Measurements from ENCODE around the gene CEP72.

Gene CEP72

DNA sequence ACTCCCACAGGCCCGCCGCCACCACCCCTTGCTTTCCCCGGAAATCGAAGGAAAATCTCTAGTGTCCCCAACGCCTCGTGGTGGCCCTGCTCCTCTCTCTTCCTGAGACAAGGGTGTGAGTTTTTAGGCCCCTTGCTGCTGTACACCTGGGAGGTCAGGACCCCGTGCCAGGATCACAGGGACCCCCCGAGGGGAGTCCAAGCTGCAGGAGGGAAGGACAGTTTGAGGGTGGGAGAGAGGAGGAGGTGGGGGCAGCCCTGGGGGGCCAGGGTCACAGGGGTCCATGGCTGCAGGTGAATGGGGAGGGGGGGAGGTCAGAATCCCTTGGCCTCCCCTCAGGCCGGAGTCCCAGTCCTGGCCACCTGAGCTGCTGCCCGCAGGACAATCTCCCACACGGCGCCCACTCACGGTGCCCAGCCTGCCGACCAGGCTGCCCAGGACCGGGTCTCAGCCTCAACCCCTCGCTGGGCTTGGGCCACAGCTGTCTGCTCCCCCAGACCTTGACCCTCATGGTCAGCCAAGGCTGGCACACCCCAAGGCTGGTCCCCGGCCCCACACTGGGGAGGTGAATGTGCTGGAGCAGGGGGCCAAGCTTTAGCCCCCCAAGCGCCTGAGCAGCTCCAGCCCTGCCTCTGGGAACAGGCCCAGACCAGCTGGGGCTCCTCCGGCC is 61.2 kb downstream of the CEP72 start:
- TF ChIP-seq TEAD4 (IDR thresholded peaks at IDR 0.05) = no peak
- TF ChIP-seq RAD21 (IDR thresholded peaks at IDR 0.05; ENCODE audit: low read depth) = no peak
- no peak for TF ChIP-seq TAF1 (IDR thresholded peaks at IDR 0.05; ENCODE audit: low read depth)
- TF ChIP-seq, protein P1, sequence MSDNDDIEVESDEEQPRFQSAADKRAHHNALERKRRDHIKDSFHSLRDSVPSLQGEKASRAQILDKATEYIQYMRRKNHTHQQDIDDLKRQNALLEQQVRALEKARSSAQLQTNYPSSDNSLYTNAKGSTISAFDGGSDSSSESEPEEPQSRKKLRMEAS (IDR thresholded peaks at IDR 0.05) = no peak
- no peak for TF ChIP-seq EP300 (IDR thresholded peaks at IDR 0.05; ENCODE audit: borderline replicate concordance)
- TF ChIP-seq YY1 (IDR thresholded peaks at IDR 0.05; ENCODE audit: low read depth) = no peak
- TF ChIP-seq TCF12 (IDR thresholded peaks at IDR 0.05; ENCODE audit: low read depth) = no peak
- TF ChIP-seq CEBPB (IDR thresholded peaks at IDR 0.05) = no peak
- TF ChIP-seq CREB1 (IDR thresholded peaks at IDR 0.05; ENCODE audit: low read depth) = no peak
- TF ChIP-seq NFIC (IDR thresholded peaks at IDR 0.05) = no peak
- TF ChIP-seq, protein P2, sequence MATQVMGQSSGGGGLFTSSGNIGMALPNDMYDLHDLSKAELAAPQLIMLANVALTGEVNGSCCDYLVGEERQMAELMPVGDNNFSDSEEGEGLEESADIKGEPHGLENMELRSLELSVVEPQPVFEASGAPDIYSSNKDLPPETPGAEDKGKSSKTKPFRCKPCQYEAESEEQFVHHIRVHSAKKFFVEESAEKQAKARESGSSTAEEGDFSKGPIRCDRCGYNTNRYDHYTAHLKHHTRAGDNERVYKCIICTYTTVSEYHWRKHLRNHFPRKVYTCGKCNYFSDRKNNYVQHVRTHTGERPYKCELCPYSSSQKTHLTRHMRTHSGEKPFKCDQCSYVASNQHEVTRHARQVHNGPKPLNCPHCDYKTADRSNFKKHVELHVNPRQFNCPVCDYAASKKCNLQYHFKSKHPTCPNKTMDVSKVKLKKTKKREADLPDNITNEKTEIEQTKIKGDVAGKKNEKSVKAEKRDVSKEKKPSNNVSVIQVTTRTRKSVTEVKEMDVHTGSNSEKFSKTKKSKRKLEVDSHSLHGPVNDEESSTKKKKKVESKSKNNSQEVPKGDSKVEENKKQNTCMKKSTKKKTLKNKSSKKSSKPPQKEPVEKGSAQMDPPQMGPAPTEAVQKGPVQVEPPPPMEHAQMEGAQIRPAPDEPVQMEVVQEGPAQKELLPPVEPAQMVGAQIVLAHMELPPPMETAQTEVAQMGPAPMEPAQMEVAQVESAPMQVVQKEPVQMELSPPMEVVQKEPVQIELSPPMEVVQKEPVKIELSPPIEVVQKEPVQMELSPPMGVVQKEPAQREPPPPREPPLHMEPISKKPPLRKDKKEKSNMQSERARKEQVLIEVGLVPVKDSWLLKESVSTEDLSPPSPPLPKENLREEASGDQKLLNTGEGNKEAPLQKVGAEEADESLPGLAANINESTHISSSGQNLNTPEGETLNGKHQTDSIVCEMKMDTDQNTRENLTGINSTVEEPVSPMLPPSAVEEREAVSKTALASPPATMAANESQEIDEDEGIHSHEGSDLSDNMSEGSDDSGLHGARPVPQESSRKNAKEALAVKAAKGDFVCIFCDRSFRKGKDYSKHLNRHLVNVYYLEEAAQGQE (IDR thresholded peaks at IDR 0.05; ENCODE audit: low read depth) = no peak

DNA sequence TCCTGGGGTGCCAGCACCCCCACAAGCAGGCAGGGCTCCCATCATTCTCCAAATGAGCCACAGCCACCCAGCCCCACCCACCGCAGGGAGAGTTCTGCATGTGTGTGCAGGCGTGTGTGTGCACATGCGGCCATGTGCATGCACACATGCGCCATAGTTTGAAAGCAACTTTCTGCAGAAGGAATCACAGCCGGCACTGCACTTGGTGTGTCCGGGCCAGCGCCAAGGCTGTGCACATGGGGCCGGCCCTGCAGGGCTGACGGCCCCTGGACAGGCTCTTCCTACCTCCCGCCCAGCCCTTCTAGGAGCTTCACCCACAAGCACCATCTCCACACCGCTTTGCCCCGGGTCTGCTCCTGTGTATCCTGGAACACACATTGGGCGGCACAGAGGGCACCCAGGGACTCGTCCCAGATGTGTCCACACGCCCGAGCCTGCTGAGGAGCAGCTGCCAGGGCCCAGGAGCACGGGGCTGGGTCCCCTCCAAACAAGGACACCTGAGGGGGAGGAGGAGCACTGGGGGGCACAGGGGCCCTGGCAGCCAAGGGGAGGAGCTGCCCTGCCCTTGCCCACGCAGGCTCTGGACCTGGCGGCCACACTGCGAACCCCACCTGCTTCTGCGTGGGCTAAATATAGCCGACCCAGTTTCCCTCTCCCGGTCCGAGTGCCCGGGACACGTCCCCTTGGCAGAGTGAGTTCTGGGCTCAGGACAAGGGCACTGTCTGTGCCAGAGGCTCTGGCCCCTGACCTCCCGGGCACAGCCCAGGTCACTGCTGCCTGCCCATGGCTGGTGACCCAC is 61.9 kb downstream of the CEP72 start:
- TF ChIP-seq ZBTB7A (IDR thresholded peaks at IDR 0.05; ENCODE audit: low read depth) = 0 out of 2 replicates have a peak, but pooled peaks have one; percentile 42
- TF ChIP-seq, protein P1 (IDR thresholded peaks at IDR 0.05) = no peak

GRCh38 chr5:674630-675011 is 62.5 kb downstream of the CEP72 start:
- TF ChIP-seq FOXM1 (IDR thresholded peaks at IDR 0.05; ENCODE audit: borderline replicate concordance, low read depth) (no peak), YY1 (IDR thresholded peaks at IDR 0.05; ENCODE audit: low read depth) (no peak), CEBPB (IDR thresholded peaks at IDR 0.05) (no peak), TEAD4 (IDR thresholded peaks at IDR 0.05) (no peak), TAF1 (IDR thresholded peaks at IDR 0.05; ENCODE audit: low read depth) (no peak), EGR1 (IDR thresholded peaks at IDR 0.05) (no peak), CREB1 (IDR thresholded peaks at IDR 0.05; ENCODE audit: low read depth) (no peak), TCF12 (IDR thresholded peaks at IDR 0.05; ENCODE audit: low read depth) (no peak)
- TF ChIP-seq, protein P1 (IDR thresholded peaks at IDR 0.05) = no peak

- TF ChIP-seq CEBPB (IDR thresholded peaks at IDR 0.05) (no peak), TAF1 (IDR thresholded peaks at IDR 0.05; ENCODE audit: low read depth) (no peak), RAD21 (IDR thresholded peaks at IDR 0.05; ENCODE audit: low read depth) (no peak), NFIC (IDR thresholded peaks at IDR 0.05) (no peak)
Measured at GRCh38 chr5:675111-675870, 63.2 kb downstream of the CEP72 start.

GRCh38 chr5:675871-676698 is 63.9 kb downstream of the CEP72 start:
- TF ChIP-seq, protein P2 (IDR thresholded peaks at IDR 0.05; ENCODE audit: low read depth) = no peak

GRCh38 chr5:676699-677076 is 64.5 kb downstream of the CEP72 start:
- TF ChIP-seq RAD21 (IDR thresholded peaks at IDR 0.05; ENCODE audit: low read depth) = no peak
- no peak for TF ChIP-seq EP300 (IDR thresholded peaks at IDR 0.05; ENCODE audit: borderline replicate concordance)
- TF ChIP-seq USF1 (IDR thresholded peaks at IDR 0.05) = no peak
- no peak for TF ChIP-seq FOXM1 (IDR thresholded peaks at IDR 0.05; ENCODE audit: borderline replicate concordance, low read depth)
- TF ChIP-seq, protein P2 (IDR thresholded peaks at IDR 0.05; ENCODE audit: low read depth) = no peak
- TF ChIP-seq, protein P1 (IDR thresholded peaks at IDR 0.05) = no peak
- no peak for TF ChIP-seq CREB1 (IDR thresholded peaks at IDR 0.05; ENCODE audit: low read depth)
- TF ChIP-seq NFIC (IDR thresholded peaks at IDR 0.05) = no peak
- TF ChIP-seq ZBTB7A (IDR thresholded peaks at IDR 0.05; ENCODE audit: low read depth) = no peak
- TF ChIP-seq CEBPB (IDR thresholded peaks at IDR 0.05) = no peak
- TF ChIP-seq EGR1 (IDR thresholded peaks at IDR 0.05) = no peak
- TF ChIP-seq YY1 (IDR thresholded peaks at IDR 0.05; ENCODE audit: low read depth) = no peak
- no peak for TF ChIP-seq TAF1 (IDR thresholded peaks at IDR 0.05; ENCODE audit: low read depth)
- no peak for TF ChIP-seq TCF12 (IDR thresholded peaks at IDR 0.05; ENCODE audit: low read depth)
- no peak for TF ChIP-seq TEAD4 (IDR thresholded peaks at IDR 0.05)

Measured in Ishikawa (cell line).